ENCODE measurements around the gene OLA1.

DNA sequence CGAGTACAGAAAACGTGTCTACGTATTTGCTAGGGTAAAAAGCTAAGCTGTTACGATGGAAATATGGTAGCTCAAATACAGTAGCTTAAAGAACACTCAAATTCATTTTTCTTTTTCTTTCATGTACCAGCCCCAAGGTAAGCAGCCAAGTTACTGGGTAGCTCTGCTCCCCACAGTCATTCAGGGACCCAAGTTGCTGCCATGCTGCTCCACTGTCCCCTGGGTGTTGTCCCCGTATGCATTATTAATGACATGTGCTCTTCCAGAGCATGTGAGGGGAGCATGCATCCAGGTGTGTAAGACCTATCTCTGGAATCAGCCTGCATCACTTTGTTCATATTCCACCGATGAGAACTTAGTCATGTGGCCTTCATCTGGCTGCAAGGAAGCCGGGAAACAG, 178.1 kb downstream of the OLA1 start:
- TF ChIP-seq, protein P1, sequence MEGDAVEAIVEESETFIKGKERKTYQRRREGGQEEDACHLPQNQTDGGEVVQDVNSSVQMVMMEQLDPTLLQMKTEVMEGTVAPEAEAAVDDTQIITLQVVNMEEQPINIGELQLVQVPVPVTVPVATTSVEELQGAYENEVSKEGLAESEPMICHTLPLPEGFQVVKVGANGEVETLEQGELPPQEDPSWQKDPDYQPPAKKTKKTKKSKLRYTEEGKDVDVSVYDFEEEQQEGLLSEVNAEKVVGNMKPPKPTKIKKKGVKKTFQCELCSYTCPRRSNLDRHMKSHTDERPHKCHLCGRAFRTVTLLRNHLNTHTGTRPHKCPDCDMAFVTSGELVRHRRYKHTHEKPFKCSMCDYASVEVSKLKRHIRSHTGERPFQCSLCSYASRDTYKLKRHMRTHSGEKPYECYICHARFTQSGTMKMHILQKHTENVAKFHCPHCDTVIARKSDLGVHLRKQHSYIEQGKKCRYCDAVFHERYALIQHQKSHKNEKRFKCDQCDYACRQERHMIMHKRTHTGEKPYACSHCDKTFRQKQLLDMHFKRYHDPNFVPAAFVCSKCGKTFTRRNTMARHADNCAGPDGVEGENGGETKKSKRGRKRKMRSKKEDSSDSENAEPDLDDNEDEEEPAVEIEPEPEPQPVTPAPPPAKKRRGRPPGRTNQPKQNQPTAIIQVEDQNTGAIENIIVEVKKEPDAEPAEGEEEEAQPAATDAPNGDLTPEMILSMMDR (IDR thresholded peaks at IDR 0.05): no peak
- TF ChIP-seq ZFX (IDR thresholded peaks at IDR 0.05; ENCODE audit: borderline replicate concordance): no peak
